ENCODE results near the gene MMS19.

Gene MMS19

GRCh38 chr10:97540669-97541500, 42.7 kb upstream of the MMS19 start:
- no peak for TF ChIP-seq CTCF (IDR thresholded peaks at IDR 0.05; ENCODE audit: extremely low read depth, missing control alignments)
- no peak for DNase-seq (ENCODE audit: low spot score)

GRCh38 chr10:97539523-97540200, 41.4 kb upstream of the MMS19 start:
- TF ChIP-seq CTCF (IDR thresholded peaks at IDR 0.05; ENCODE audit: extremely low read depth, missing control alignments), result no peak
- no peak for DNase-seq (ENCODE audit: low spot score)

GRCh38 chr10:97538839-97539238, 40.6 kb upstream of the MMS19 start:
- no peak for TF ChIP-seq CTCF (IDR thresholded peaks at IDR 0.05; ENCODE audit: extremely low read depth, missing control alignments)
- no peak for DNase-seq (ENCODE audit: low spot score)

- no peak for DNase-seq (ENCODE audit: low spot score)
- TF ChIP-seq CTCF (IDR thresholded peaks at IDR 0.05; ENCODE audit: extremely low read depth, missing control alignments), result no peak
Observed at GRCh38 chr10:97538411-97538810, 40.2 kb upstream of the MMS19 start.

GRCh38 chr10:97537186-97537869, 39.1 kb upstream of the MMS19 start:
- no peak for TF ChIP-seq CTCF (IDR thresholded peaks at IDR 0.05; ENCODE audit: extremely low read depth, missing control alignments)
- no peak for DNase-seq (ENCODE audit: low spot score)

GRCh38 chr10:97534746-97535367, 36.6 kb upstream of the MMS19 start:
- peak; percentile 78 for DNase-seq (ENCODE audit: low spot score)
- TF ChIP-seq CTCF (IDR thresholded peaks at IDR 0.05; ENCODE audit: extremely low read depth, missing control alignments), result peak; percentile 61
